ENCODE results near the gene HHATL.

The HHATL gene

DNA sequence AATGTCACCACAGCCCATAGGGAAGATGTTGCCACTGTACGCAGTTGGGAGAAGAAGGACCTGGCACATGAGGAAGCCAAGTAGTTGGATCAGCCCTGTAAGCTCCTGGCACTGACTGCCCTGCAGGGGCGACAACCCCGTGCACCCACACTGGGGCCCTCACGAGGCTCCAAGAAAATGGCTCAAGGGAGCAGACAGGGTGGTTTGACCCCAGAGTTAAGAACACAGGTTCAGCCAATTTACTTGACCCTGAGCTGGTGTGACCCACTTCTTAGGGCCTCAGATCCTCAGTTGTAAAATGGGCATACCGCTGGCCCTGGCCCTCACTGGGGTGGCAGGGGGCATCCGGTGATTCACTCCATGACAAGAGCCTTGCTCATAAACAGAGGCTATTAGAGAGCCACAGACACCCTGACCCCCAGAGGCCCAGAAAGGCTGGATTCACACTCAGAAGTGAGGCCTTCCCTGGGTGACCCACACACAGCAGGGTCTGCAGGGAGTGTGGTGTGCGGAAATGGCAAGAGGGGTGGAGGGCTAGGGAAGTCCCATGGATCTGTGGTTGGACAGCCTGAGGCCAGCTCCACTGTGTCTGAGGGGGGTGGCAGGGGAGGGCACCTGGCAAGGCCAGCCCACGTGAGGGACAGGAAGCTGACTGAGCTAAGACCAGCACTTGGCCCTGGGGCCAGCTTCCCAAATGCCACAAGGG lies 1.7 kb upstream of the HHATL start:
- no peak for DNase-seq
- no peak for TF ChIP-seq POLR2A (IDR thresholded peaks at IDR 0.05; ENCODE audit: low read length)
- TF ChIP-seq GATA1 (IDR thresholded peaks at IDR 0.05; ENCODE audit: low read depth, low read length) = no peak

DNA sequence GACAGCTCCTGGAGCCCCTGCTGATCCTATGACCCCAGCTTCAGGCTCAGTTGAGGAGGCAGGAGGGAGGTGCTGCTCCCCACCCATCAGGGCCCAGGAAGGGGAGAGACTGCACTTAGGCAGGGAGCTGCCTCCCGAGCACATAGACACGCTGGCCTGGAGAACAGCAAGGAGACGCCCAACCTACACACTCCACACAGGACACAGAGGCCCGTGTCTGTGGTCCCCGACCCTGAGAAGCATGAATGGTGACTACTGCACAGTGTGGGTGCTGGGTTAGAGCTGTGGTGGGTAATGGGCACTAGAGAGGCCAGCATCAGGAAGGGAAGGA lies 1.1 kb upstream of the HHATL start:
- TF ChIP-seq GATA1 (IDR thresholded peaks at IDR 0.05; ENCODE audit: low read depth, low read length) = no peak
- TF ChIP-seq POLR2A (IDR thresholded peaks at IDR 0.05; ENCODE audit: low read length) = no peak
- DNase-seq = no peak

DNA sequence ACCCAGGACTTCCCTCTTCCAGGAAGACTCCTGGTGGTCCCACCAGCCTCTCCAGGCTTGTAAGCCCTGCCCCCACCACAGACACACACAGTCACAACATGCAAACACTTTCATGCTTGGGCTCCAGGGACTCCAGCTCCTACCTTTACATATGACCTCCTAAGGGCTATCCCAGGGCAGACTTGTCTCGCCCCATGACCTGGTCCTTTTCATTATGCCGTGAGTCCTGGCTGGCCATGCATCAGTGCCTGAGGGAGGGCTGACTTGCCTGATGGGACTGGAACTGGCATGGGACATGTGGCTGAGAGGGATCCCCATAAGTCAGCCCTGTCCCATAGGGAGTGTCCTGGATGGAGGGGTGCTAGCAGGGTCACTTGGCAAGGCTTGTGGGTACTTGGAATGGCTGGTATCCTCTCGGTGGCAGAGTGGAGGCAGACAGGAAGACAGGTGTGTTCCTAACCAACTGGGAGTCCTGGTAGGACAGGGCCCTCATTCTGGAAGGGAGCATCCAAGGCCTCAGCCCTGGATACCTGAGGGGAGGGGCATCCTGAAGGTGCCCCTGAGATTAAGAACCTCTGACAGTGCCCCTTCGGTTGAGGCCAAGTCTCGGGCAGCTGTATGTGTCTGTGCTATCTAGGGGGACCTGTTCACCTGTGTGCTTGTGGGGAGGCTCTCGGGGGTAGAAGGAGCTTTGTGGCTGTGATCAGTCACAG lies 540 bp upstream of the HHATL start:
- no peak for TF ChIP-seq GATA1 (IDR thresholded peaks at IDR 0.05; ENCODE audit: low read depth, low read length)
- TF ChIP-seq POLR2A (IDR thresholded peaks at IDR 0.05; ENCODE audit: low read length) = no peak
- no peak for DNase-seq

DNA sequence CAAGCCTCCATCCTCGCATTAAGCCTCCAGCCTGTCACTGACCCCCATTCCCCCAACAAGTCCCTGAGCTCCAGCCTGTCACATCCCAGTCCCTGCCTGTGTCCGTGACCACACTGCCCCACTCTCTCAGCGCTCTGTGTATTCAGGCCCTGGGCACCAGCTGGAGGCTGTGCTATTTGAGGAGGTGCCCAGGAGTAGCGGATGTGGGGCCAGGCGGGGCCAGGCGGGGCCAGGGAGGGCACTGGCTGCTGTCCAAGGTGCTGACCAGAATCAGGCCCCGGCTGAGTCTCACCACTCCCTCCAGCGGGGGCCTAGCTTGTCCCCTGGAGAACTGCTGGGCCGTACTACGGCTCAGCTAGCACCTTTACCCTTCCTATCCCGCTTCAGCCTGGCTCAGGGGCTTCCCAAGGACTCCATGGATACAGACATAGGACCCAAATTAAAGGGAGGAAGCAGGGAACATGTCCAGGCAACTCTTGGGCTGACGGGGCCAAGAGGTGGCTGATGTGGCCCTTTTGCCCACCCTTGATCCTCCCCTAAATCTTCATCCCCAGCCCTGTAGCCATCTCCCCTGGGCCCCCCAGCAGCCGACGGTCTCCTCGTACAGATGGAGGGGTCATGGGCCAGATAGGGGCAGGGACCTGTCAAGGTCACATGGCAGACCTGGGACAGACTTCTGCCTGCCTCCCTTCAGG lies 1.1 kb downstream of the HHATL start:
- TF ChIP-seq GATA1 (IDR thresholded peaks at IDR 0.05; ENCODE audit: low read depth, low read length) (no peak), POLR2A (IDR thresholded peaks at IDR 0.05; ENCODE audit: low read length) (no peak)

DNA sequence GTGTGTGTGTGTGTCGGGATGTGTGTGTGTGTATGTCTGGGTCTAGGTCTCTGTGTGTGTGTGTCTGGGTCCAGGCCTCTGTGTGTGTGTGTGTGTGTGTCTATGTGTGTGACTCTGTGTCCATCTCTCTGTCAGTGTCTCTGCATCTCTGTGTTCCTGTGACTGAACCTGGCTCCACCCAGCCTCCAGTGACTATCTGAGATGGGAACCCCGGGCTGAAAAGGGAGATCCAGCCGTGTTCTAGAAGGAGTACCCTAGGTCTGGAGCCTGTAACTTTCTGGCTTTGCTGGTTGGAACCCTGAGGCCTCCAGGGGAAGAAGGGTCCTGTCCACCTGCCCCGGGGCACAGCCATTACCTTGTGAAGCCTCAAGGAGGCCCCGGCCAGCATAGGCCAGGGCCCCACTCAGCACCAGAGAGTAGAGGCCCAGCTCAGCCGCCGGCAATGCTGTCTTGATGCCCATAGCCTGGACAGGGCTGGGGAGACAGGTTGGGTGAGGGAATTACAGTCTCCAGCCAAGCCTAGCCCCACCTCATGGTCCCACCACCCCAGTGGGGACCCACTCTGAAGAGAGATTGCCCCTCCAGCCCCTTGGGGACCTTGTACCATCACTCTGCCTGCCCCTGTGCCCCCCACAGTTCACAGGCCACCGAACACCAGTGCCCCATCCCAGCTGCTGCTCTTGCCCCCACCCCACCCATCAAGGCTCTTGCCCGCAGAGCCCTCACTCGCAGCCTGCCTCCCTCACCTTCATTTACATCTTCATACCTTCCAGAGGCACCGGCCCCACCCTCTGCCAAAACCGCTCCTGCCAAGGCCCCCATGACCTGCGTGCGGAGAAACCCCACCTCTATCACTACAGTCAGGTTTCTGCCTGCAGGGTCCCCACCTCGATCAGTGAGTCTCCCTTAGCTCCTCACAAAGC lies 2.0 kb downstream of the HHATL start:
- TF ChIP-seq POLR2A (IDR thresholded peaks at IDR 0.05; ENCODE audit: low read length) = no peak
- TF ChIP-seq GATA1 (IDR thresholded peaks at IDR 0.05; ENCODE audit: low read depth, low read length) = no peak
- no peak for DNase-seq

More for the DNA sequence above, 1.1 kb downstream of the HHATL start:
- DNase-seq = peak; percentile 56 to 64

DNA sequence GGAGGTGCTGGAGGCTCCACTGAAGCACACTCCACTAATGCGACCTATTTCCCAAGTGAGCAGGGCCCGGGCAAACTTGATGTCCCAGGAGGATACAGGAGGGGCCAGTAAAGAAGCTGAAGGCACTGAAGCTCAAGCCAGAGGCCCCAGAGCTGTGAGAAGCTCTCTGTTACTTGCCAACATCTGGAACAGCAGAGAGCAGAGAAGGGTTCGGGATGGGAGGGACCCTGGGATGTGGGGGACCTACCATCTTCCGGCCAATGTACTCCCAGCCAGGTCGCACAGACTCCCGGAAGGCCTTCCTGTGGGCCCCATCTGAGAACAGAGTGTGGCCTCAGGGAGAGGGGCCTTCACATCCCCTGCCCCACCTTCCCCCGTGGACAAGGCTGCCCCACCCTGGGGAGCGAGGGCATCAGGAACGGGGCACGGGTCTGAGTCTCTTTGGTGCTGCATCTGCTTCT lies 3.1 kb downstream of the HHATL start:
- no peak for DNase-seq
- TF ChIP-seq GATA1 (IDR thresholded peaks at IDR 0.05; ENCODE audit: low read depth, low read length) (no peak), POLR2A (IDR thresholded peaks at IDR 0.05; ENCODE audit: low read length) (no peak)

DNA sequence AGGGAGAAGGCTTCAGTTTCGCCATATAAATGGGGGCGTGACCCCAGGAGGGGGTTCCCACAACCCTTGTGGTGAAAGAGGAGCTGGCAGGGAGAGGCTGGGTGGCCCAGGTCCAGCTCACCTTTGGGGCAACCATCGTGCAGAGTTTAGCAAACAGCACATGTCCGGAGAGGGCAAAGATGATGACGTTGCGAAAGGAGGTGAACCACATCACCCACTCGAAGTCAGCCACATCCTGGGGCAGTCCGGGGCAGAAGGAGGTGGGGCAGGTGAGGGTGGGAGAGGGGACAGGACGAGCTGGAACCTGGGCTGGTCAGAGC lies 3.7 kb downstream of the HHATL start:
- TF ChIP-seq GATA1 (IDR thresholded peaks at IDR 0.05; ENCODE audit: low read depth, low read length) = no peak
- DNase-seq = no peak

DNA sequence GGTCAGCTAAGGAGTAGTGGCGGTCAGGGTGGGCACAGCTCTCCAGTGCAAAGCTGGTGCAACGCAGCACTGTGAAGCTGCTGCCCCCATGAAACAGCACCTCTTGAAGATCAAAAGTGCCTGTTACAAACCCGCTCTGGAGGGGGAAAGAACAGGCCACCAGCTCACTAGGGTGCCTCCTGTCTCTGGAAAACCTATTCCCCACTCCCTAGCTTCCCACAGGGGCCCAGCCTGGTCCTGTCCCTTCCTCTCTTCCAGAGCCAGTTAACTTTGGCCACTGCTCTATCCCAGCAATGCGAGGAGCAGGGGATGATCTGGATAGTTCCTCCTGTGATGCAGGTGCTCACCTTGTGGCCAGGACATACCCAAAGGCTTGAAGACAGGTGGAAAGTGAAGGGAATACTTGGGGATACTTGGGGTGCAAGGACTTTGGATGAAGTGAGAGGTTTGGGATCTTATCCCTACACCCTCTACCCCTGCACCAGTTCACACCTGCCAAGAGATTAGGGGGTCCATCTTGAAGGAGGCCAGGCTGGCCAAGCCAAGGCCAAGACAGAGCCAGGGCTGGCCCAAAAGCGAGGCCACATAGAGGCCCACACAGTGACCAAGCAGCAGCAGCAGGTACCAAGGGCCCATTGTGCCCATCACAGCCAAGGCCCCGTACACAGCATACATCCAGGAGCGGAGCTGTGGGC lies 4.2 kb downstream of the HHATL start:
- no peak for TF ChIP-seq GATA1 (IDR thresholded peaks at IDR 0.05; ENCODE audit: low read depth, low read length)
- no peak for TF ChIP-seq POLR2A (IDR thresholded peaks at IDR 0.05; ENCODE audit: low read length)
- DNase-seq = no peak

DNA sequence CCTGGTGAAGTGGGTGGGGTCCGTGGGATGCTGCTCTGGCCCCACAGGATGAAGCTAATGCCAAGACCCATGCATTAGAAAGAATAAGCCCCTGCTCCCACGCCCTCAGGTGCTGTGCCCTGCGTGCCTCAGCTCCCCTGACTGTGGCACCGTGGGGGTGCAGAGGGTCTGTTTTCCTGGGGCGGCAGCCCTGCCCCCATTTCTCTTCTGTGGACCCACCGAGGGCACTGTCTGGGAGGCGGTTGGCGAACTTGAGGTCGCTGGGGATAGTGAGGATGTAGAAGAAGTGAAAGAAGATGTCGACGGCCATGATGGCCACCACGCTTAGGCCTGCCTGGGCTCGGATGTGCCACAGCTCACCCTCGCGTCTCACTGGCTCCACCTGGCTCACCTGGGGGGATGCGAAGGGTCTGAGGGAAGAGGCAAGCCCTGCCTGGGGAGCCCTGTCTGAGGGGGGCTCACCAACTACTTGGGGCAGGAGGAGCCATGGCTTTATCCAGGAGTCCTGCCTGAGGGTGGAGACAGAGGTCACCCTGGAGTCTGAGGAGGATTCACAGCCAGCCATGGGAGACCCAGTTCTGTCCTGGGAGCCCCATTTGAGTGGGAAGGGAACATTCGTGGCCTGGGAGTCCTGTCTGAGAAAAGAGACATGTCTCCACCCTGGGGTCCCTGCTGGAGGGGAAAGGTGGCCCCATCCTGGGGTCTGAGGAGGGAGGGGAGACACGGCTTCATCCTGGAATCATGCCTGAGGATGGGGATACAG lies 5.1 kb downstream of the HHATL start:
- no peak for DNase-seq
- TF ChIP-seq GATA1 (IDR thresholded peaks at IDR 0.05; ENCODE audit: low read depth, low read length) (no peak), POLR2A (IDR thresholded peaks at IDR 0.05; ENCODE audit: low read length) (no peak)

DNA sequence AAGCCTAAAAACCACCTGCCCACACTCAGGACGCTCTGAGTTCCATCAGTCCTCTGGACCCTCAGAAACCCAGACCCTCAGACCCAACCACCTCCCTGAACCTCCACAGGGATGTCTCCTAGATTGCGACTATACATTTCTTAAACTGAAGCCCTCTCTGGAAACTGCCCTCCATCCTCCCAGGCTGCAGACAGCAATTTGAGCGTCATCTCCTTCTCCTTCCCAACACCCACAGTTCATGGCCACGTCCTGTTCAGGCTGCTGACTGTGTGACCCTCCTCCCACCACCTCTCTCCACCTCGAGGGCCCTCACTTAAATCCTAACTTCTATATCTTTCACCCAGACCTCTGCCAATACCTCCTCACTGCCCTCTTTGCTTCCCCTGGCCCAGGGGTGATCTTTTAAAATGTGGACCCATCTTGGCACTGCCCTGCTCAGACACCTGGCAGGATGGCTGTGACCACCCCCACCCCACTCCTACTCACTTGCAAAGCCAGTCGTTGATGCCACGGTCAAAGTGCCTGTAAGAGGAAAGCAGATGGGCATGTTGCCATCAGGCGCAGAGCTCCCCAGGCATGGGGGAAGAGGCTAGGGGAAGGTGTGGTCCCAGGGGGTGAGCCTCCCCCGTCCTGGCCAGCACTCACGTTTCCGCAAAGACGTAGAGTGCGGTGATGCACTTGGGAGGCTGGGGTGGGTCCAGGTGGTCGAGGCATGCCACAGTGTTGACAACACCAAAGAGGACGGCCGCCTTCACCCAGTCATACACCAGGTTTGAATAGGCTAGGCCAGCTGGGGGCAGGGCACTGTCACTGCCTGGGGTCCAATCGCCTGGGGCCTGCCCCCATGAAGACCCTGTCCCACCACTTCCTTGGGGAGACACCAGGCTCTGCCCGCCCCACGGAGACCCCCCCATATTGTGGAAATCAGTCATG lies 6.0 kb downstream of the HHATL start:
- no peak for DNase-seq
- TF ChIP-seq GATA1 (IDR thresholded peaks at IDR 0.05; ENCODE audit: low read depth, low read length) (no peak), POLR2A (IDR thresholded peaks at IDR 0.05; ENCODE audit: low read length) (no peak)

DNA sequence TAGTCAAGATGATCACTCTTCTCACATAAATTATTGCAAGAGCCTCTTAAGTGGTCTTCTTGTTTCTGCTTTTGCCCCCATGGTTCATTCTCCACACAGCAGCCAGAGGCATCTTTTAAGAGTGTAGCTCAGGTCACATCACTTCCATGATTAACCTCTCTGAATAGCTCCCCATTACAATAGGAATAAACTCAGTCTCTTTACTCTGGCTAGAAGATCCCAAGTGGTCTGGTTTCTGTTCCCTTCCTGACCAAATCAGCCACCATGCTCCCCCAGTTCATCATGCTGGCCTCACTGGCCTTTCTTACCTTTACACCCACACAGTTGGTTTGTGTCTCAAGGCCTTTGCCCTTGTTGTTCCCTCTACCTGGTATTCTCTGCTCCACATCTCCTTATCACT lies 8.2 kb downstream of the HHATL start:
- DNase-seq = no peak
- TF ChIP-seq POLR2A (IDR thresholded peaks at IDR 0.05; ENCODE audit: low read length) (no peak), GATA1 (IDR thresholded peaks at IDR 0.05; ENCODE audit: low read depth, low read length) (no peak)

DNA sequence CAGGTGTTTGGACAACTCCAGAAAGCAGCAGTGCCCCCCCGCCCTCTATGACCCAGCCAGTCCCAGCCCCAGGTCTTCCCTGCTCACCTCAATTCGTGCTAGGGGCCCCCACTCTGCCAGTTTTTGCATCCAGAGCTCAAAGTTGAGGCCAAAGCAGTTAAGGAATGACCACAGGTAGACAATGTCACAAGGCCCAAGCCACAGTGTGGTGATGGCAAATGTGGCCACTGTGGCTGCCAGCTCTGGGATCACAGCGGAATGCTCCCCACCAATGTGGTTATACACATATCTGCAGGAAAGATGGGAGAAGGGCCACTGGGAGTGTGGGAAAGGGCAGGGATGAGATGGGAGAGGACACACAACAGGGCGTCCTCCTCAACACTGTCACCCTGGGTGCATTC lies 9.1 kb downstream of the HHATL start:
- no peak for DNase-seq
- TF ChIP-seq POLR2A (IDR thresholded peaks at IDR 0.05; ENCODE audit: low read length) (no peak), GATA1 (IDR thresholded peaks at IDR 0.05; ENCODE audit: low read depth, low read length) (no peak)

Data from erythroblast (primary cell).